Measurements from ENCODE around the gene HCN3.
"Not testable (repeated sequence)": the region's sequence is repeated elsewhere in the genome, so short reads cannot be mapped to it uniquely, and the experiment has no call there.

HCN3 gene

GRCh38 chr1:155277070-155277901 lies at the start of gene HCN3:
TSS of gene HCN3 (plus strand) at chr1:155277463. CDS start at chr1:155277591, 128 bp downstream.
- peak; percentile 87 for DNase-seq (ENCODE audit: low read depth)

GRCh38 chr1:155228096-155228427 lies 49.2 kb upstream of the HCN3 start:
- no peak for DNase-seq (ENCODE audit: low read depth)

GRCh38 chr1:155231302-155231701 lies 46.0 kb upstream of the HCN3 start:
- not testable (repeated sequence) for DNase-seq (ENCODE audit: low read depth)

- DNase-seq (ENCODE audit: low read depth) = not testable (repeated sequence)
Observed at GRCh38 chr1:155232001-155232978, 45.0 kb upstream of the HCN3 start.

GRCh38 chr1:155233502-155233901 lies 43.8 kb upstream of the HCN3 start:
- DNase-seq (ENCODE audit: low read depth) = not testable (repeated sequence)

- not testable (repeated sequence) for DNase-seq (ENCODE audit: low read depth)
Observed at GRCh38 chr1:155235375-155235774, 41.9 kb upstream of the HCN3 start.

- no peak for DNase-seq (ENCODE audit: low read depth)
Observed at GRCh38 chr1:155236451-155236850, 40.8 kb upstream of the HCN3 start.

- DNase-seq (ENCODE audit: low read depth) = no peak
Observed at GRCh38 chr1:155241069-155241679, 36.1 kb upstream of the HCN3 start.

GRCh38 chr1:155241841-155242264 lies 35.4 kb upstream of the HCN3 start:
- no peak for DNase-seq (ENCODE audit: low read depth)

GRCh38 chr1:155242805-155243358 lies 34.4 kb upstream of the HCN3 start:
- no peak for DNase-seq (ENCODE audit: low read depth)

- peak; percentile 95 for DNase-seq (ENCODE audit: low read depth)
Observed at GRCh38 chr1:155244368-155245162, 32.7 kb upstream of the HCN3 start.

- DNase-seq (ENCODE audit: low read depth) = no peak
Observed at GRCh38 chr1:155245163-155245524, 32.1 kb upstream of the HCN3 start.

- not testable (repeated sequence) for DNase-seq (ENCODE audit: low read depth)
Observed at GRCh38 chr1:155246796-155247195, 30.5 kb upstream of the HCN3 start.

- DNase-seq (ENCODE audit: low read depth) = no peak
Observed at GRCh38 chr1:155247667-155248553, 29.4 kb upstream of the HCN3 start.

GRCh38 chr1:155250246-155250632 lies 27.0 kb upstream of the HCN3 start:
- DNase-seq (ENCODE audit: low read depth) = no peak

GRCh38 chr1:155250633-155251449 lies 26.4 kb upstream of the HCN3 start:
- DNase-seq (ENCODE audit: low read depth) = no peak

- no peak for DNase-seq (ENCODE audit: low read depth)
Observed at GRCh38 chr1:155251566-155251965, 25.7 kb upstream of the HCN3 start.

GRCh38 chr1:155253208-155253607 lies 24.1 kb upstream of the HCN3 start:
- no peak for DNase-seq (ENCODE audit: low read depth)

GRCh38 chr1:155253797-155254196 lies 23.5 kb upstream of the HCN3 start:
- DNase-seq (ENCODE audit: low read depth) = no peak

All from HS-27A (cell line).